Parathyroid adenoma (tissue), 2 donors: ENCODE measurements around the gene VAV3.

Experiments used
- H2AFZ ChIP-seq: fragments of 300-600 bp; sonication (generic); one replicate; pipeline ENCODE4 v1.7.0; 2017; ENCODE audit warnings: antibody characterized with exemption, mild to moderate bottlenecking
- H3K27ac ChIP-seq: fragments of 300-600 bp; sonication (generic); one replicate; pipeline ENCODE4 v1.7.0; 2017
- H3K27me3 ChIP-seq: fragments of 300-600 bp; sonication (generic); one replicate; pipeline ENCODE4 v1.7.0; 2017; ENCODE audit warnings: low read length; ENCODE audit not compliant: control insufficient read depth, insufficient read depth
- H3K36me3 ChIP-seq: fragments of 300-600 bp; sonication (generic); one replicate; pipeline ENCODE4 v1.7.0; 2017; ENCODE audit warnings: low read length; ENCODE audit not compliant: control insufficient read depth, insufficient read depth
- H3K4me1 ChIP-seq: fragments of 300-600 bp; sonication (generic); one replicate; pipeline ENCODE4 v1.7.0; 2017; ENCODE audit warnings: control low read depth
- H3K4me2 ChIP-seq: fragments of 300-600 bp; sonication (generic); one replicate; pipeline ENCODE4 v1.7.0; 2017; ENCODE audit warnings: low read length
- H3K4me3 ChIP-seq: fragments of 300-600 bp; sonication (generic); one replicate; pipeline ENCODE4 v1.7.0; 2017; ENCODE audit warnings: low read depth, low read length
- H3K79me2 ChIP-seq: fragments of 300-600 bp; sonication (generic); one replicate; pipeline ENCODE4 v1.7.0; 2017; ENCODE audit warnings: control low read depth
- H3K9ac ChIP-seq: fragments of 300-600 bp; sonication (generic); one replicate; pipeline ENCODE4 v1.7.0; 2017; ENCODE audit warnings: mild to moderate bottlenecking
- H3K9me3 ChIP-seq: fragments of 300-600 bp; sonication (generic); one replicate; pipeline ENCODE4 v1.7.0; 2017; ENCODE audit warnings: low read length; ENCODE audit not compliant: control insufficient read depth
- CTCF ChIP-seq: fragments of 300-600 bp; sonication (generic); IDR thresholded peaks from one replicate; pipeline ENCODE4 v1.7.0; 2017; ENCODE audit warnings: antibody characterized with exemption, mild to moderate bottlenecking
- donor health status: primary hyperparathyroidism.

VAV3 gene

GRCh38 chr1:107648071-107648470 is 316.9 kb downstream of the VAV3 start:
- H3K4me2 ChIP-seq = no peak overlapping the region
- H3K36me3 ChIP-seq = no peaks in the 10 kb centered on the region
- no peak overlapping the region for H2AFZ ChIP-seq
- H3K79me2 ChIP-seq = no peaks in the 10 kb centered on the region
- H3K27me3 ChIP-seq = no peaks in the 10 kb centered on the region
- TF ChIP-seq CTCF = no peak
- H3K9me3 ChIP-seq = no peaks in the 10 kb centered on the region
- H3K4me3 ChIP-seq = no peak overlapping the region
- peaks cover 7% of the 10 kb centered on the region for H3K4me1 ChIP-seq
- H3K27ac ChIP-seq = no peak overlapping the region
- no peak overlapping the region for H3K9ac ChIP-seq

DNA sequence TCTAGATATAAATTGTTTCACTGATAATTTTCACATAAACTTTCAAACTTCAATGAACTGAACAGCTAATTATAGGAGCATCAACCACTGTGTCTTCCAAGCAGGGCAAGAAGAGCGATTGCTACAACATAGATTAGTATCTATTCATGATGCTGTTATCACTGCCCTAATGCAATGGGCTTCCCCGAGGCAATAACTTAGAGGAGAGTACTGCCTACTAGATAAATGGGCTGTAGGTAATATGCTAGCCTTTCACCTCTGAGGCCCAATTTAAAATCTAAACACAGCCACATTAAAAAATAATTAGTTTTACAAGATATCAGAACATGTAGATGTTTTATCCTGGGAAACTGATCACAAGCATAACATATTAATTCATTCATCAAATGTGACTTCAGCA is 318.0 kb downstream of the VAV3 start:
- no peaks in the 10 kb centered on the region for H3K9me3 ChIP-seq
- H2AFZ ChIP-seq = no peak overlapping the region
- TF ChIP-seq CTCF = no peak
- H3K9ac ChIP-seq = no peak overlapping the region
- no peak overlapping the region for H3K4me3 ChIP-seq
- no peaks in the 10 kb centered on the region for H3K36me3 ChIP-seq
- H3K79me2 ChIP-seq = no peaks in the 10 kb centered on the region
- peaks cover 7% of the 10 kb centered on the region for H3K4me1 ChIP-seq
- no peak overlapping the region for H3K27ac ChIP-seq
- no peak overlapping the region for H3K4me2 ChIP-seq
- H3K27me3 ChIP-seq = no peaks in the 10 kb centered on the region

GRCh38 chr1:107643766-107644165 is 321.2 kb downstream of the VAV3 start:
- Histone ChIP-seq H3K9me3 (no peaks in the 10 kb centered on the region), H3K9ac (no peak overlapping the region), H3K4me1 (peaks cover 10% of the 10 kb centered on the region), H3K27ac (no peak overlapping the region), H3K4me3 (no peak overlapping the region), H3K4me2 (no peak overlapping the region), H3K79me2 (no peaks in the 10 kb centered on the region), H2AFZ (no peak overlapping the region), H3K36me3 (no peaks in the 10 kb centered on the region), H3K27me3 (no peaks in the 10 kb centered on the region)
- TF ChIP-seq CTCF = no peak

- no peak overlapping the region for H3K4me3 ChIP-seq
- H3K4me2 ChIP-seq = no peak overlapping the region
- H3K36me3 ChIP-seq = no peaks in the 10 kb centered on the region
- no peak for TF ChIP-seq CTCF
- no peaks in the 10 kb centered on the region for H3K79me2 ChIP-seq
- H3K27me3 ChIP-seq = no peaks in the 10 kb centered on the region
- H3K4me1 ChIP-seq = peaks cover 7% of the 10 kb centered on the region
- no peak overlapping the region for H3K27ac ChIP-seq
- no peaks in the 10 kb centered on the region for H3K9me3 ChIP-seq
- H2AFZ ChIP-seq = no peak overlapping the region
- no peak overlapping the region for H3K9ac ChIP-seq
Observed at GRCh38 chr1:107640207-107640606, 324.8 kb downstream of the VAV3 start.

GRCh38 chr1:107637101-107637500 is 327.9 kb downstream of the VAV3 start:
- Histone ChIP-seq H3K4me3 (no peak overlapping the region), H3K36me3 (no peaks in the 10 kb centered on the region), H3K27ac (no peak overlapping the region), H3K9ac (no peak overlapping the region), H3K27me3 (no peaks in the 10 kb centered on the region), H3K4me2 (no peak overlapping the region), H3K4me1 (peaks cover 3% of the 10 kb centered on the region), H2AFZ (no peak overlapping the region), H3K9me3 (no peaks in the 10 kb centered on the region), H3K79me2 (no peaks in the 10 kb centered on the region)
- no peak for TF ChIP-seq CTCF
